ENCODE data around the gene POLR3G. TPM values are rescaled to one million over a fixed set of nuclear protein-coding genes. Genes with fewer than 3 reads are reported as not detected.

POLR3G gene
- total and polyA plus RNA-seq, 2 experiments from 2014 or later: 0.79 to 3.5 TPM

GRCh38 chr5:90488791-90489190, 14.1 kb downstream of the POLR3G start:
- Histone ChIP-seq H3K4me2 (no peak overlapping the region), H3K36me3 (replicated peaks; ENCODE audit: insufficient read depth, low read depth) (no peaks in the 10 kb centered on the region), H4K20me1 (ENCODE audit: insufficient read depth, poor library complexity, severe bottlenecking) (no peaks in the 10 kb centered on the region), H3K4me3 (no peak overlapping the region), H3K27me3 (no peaks in the 10 kb centered on the region), H3K27ac (no peak overlapping the region), H3K4me1 (ENCODE audit: insufficient read depth) (no peaks in the 10 kb centered on the region), H3K9me2 (replicated peaks; ENCODE audit: insufficient read depth) (no peaks in the 10 kb centered on the region), H3K9me3 (ENCODE audit: low read depth) (no peaks in the 10 kb centered on the region), H2AFZ (no peak overlapping the region), H3K79me2 (no peaks in the 10 kb centered on the region)
- TF ChIP-seq EZH2 (IDR thresholded peaks at IDR 0.05; ENCODE audit: borderline replicate concordance): no peak
- TF ChIP-seq EZH2phosphoT487 (IDR thresholded peaks at IDR 0.05; ENCODE audit: low read depth, severe bottlenecking, unreplicated experiment): no peak
- no peak for TF ChIP-seq CTCF (IDR thresholded peaks at IDR 0.05; ENCODE audit: poor library complexity)
- WGBS (ENCODE audit: low lambda C conversion rate, missing lambda C conversion rate): 92% methylated on average over 2 of the region's 2 CpGs
- no peak for DNase-seq (ENCODE audit: low spot score)

- H4K20me1 ChIP-seq (ENCODE audit: insufficient read depth, poor library complexity, severe bottlenecking): no peaks in the 10 kb centered on the region
- H2AFZ ChIP-seq: no peak overlapping the region
- H3K27ac ChIP-seq: no peak overlapping the region
- TF ChIP-seq EZH2phosphoT487 (IDR thresholded peaks at IDR 0.05; ENCODE audit: low read depth, severe bottlenecking, unreplicated experiment) (no peak), EZH2 (IDR thresholded peaks at IDR 0.05; ENCODE audit: borderline replicate concordance) (no peak), CTCF (IDR thresholded peaks at IDR 0.05; ENCODE audit: poor library complexity) (no peak)
- no peaks in the 10 kb centered on the region for H3K9me3 ChIP-seq (ENCODE audit: low read depth)
- H3K4me1 ChIP-seq (ENCODE audit: insufficient read depth): no peaks in the 10 kb centered on the region
- H3K36me3 ChIP-seq (replicated peaks; ENCODE audit: insufficient read depth, low read depth): no peaks in the 10 kb centered on the region
- no peaks in the 10 kb centered on the region for H3K79me2 ChIP-seq
- H3K4me2 ChIP-seq: no peak overlapping the region
- no peaks in the 10 kb centered on the region for H3K9me2 ChIP-seq (replicated peaks; ENCODE audit: insufficient read depth)
- DNase-seq (ENCODE audit: low spot score): no peak
- H3K4me3 ChIP-seq: no peak overlapping the region
- H3K27me3 ChIP-seq: no peaks in the 10 kb centered on the region
Measured at GRCh38 chr5:90494043-90494442, 19.4 kb downstream of the POLR3G start.

GRCh38 chr5:90495146-90495545, 20.5 kb downstream of the POLR3G start:
- TF ChIP-seq EZH2phosphoT487 (IDR thresholded peaks at IDR 0.05; ENCODE audit: low read depth, severe bottlenecking, unreplicated experiment): no peak
- TF ChIP-seq EZH2 (IDR thresholded peaks at IDR 0.05; ENCODE audit: borderline replicate concordance): no peak
- TF ChIP-seq CTCF (IDR thresholded peaks at IDR 0.05; ENCODE audit: poor library complexity): no peak
- Histone ChIP-seq H3K79me2 (no peaks in the 10 kb centered on the region), H3K9me3 (ENCODE audit: low read depth) (no peaks in the 10 kb centered on the region), H3K4me3 (no peak overlapping the region), H3K36me3 (replicated peaks; ENCODE audit: insufficient read depth, low read depth) (no peaks in the 10 kb centered on the region), H3K4me1 (ENCODE audit: insufficient read depth) (no peaks in the 10 kb centered on the region), H3K27ac (no peak overlapping the region), H3K27me3 (no peaks in the 10 kb centered on the region), H3K9me2 (replicated peaks; ENCODE audit: insufficient read depth) (no peaks in the 10 kb centered on the region), H3K4me2 (no peak overlapping the region), H2AFZ (no peak overlapping the region), H4K20me1 (ENCODE audit: insufficient read depth, poor library complexity, severe bottlenecking) (no peaks in the 10 kb centered on the region)
- 95% methylated on average over 1 of the region's 1 CpG for WGBS (ENCODE audit: low lambda C conversion rate, missing lambda C conversion rate)
- DNase-seq (ENCODE audit: low spot score): no peak

- TF ChIP-seq EZH2phosphoT487 (IDR thresholded peaks at IDR 0.05; ENCODE audit: low read depth, severe bottlenecking, unreplicated experiment): no peak
- no peak for TF ChIP-seq CTCF (IDR thresholded peaks at IDR 0.05; ENCODE audit: poor library complexity)
- TF ChIP-seq EZH2 (IDR thresholded peaks at IDR 0.05; ENCODE audit: borderline replicate concordance): no peak
- DNase-seq (ENCODE audit: low spot score): no peak
Measured at GRCh38 chr5:90503596-90503995, 28.9 kb downstream of the POLR3G start.

More at GRCh38 chr5:90503596-90503995, 28.9 kb downstream of the POLR3G start:
- Histone ChIP-seq H3K9me3 (ENCODE audit: low read depth) (no peaks in the 10 kb centered on the region), H3K27me3 (no peaks in the 10 kb centered on the region), H2AFZ (no peak overlapping the region), H3K79me2 (no peaks in the 10 kb centered on the region), H3K4me2 (no peak overlapping the region), H3K36me3 (replicated peaks; ENCODE audit: insufficient read depth, low read depth) (no peaks in the 10 kb centered on the region), H3K4me1 (ENCODE audit: insufficient read depth) (no peaks in the 10 kb centered on the region), H3K9me2 (replicated peaks; ENCODE audit: insufficient read depth) (no peaks in the 10 kb centered on the region), H3K4me3 (no peak overlapping the region), H3K27ac (no peak overlapping the region), H4K20me1 (ENCODE audit: insufficient read depth, poor library complexity, severe bottlenecking) (no peaks in the 10 kb centered on the region)
- 75% methylated on average over 1 of the region's 1 CpG for WGBS (ENCODE audit: low lambda C conversion rate, missing lambda C conversion rate)

Data from hepatocyte (in vitro differentiated cells).